H9 (cell line): ENCODE data around the gene SLC12A8. TPM values are rescaled to one million over a fixed set of nuclear protein-coding genes. Genes with fewer than 3 reads are reported as not detected.

Source experiments
- DNase-seq: peaks from one replicate; pipeline ENCODE4 v3.0.0-alpha.2; 2017
- H2AFZ ChIP-seq: one replicate; pipeline ENCODE4 v1.6.1; 2013; ENCODE audit warnings: mild to moderate bottlenecking, low read length, control low read depth, moderate library complexity
- H2AK5ac ChIP-seq: 2 replicates; pipeline ENCODE4 v1.6.1; 2013; ENCODE audit warnings: low read length, control low read depth, mixed read lengths; ENCODE audit not compliant: insufficient read length
- H2BK120ac ChIP-seq: one replicate; pipeline ENCODE4 v1.6.1; 2013; ENCODE audit warnings: low read depth, mild to moderate bottlenecking, low read length, control low read depth, inconsistent platforms; ENCODE audit not compliant: poor library complexity, severe bottlenecking
- H2BK12ac ChIP-seq: 2 replicates; pipeline ENCODE4 v1.6.1; 2013; ENCODE audit warnings: low read length, control low read depth, mixed read lengths, low read depth; ENCODE audit not compliant: insufficient read length
- H2BK15ac ChIP-seq: 2 replicates; pipeline ENCODE4 v1.6.1; 2013; ENCODE audit warnings: low read depth, low read length, control low read depth
- H2BK20ac ChIP-seq: one replicate; pipeline ENCODE4 v1.6.1; 2013; ENCODE audit warnings: low read depth, mild to moderate bottlenecking, low read length, control low read depth, inconsistent platforms; ENCODE audit not compliant: poor library complexity, severe bottlenecking
- H2BK5ac ChIP-seq: 2 replicates; pipeline ENCODE4 v1.6.1; 2013; ENCODE audit warnings: low read length, control low read depth, mixed read lengths; ENCODE audit not compliant: insufficient read length
- H3K14ac ChIP-seq: 2 replicates; pipeline ENCODE4 v1.6.1; 2013; ENCODE audit warnings: low read length, control low read depth; ENCODE audit not compliant: insufficient read depth
- H3K18ac ChIP-seq: 2 replicates; pipeline ENCODE4 v1.6.1; 2013; ENCODE audit warnings: low read depth, mild to moderate bottlenecking, mixed read lengths, low read length, control low read depth; ENCODE audit not compliant: insufficient read length
- H3K23ac ChIP-seq: 2 replicates; pipeline ENCODE4 v1.6.1; 2013; ENCODE audit warnings: low read length, control low read depth, mixed read lengths, low read depth; ENCODE audit not compliant: insufficient read length
- H3K23me2 ChIP-seq: 2 replicates; pipeline ENCODE4 v1.6.1; 2013; ENCODE audit warnings: low read depth, mild to moderate bottlenecking, mixed read lengths, low read length, control low read depth; ENCODE audit not compliant: insufficient read length, poor library complexity, severe bottlenecking
- H3K27ac ChIP-seq: 2 replicates; pipeline ENCODE4 v1.5.1; 2013; ENCODE audit warnings: low read length, control low read depth, mixed read lengths, low read depth; ENCODE audit not compliant: insufficient read length
- H3K27me3 ChIP-seq: 2 replicates; pipeline ENCODE4 v1.6.1; 2013; ENCODE audit warnings: low read length, control low read depth, inconsistent platforms; ENCODE audit not compliant: insufficient read depth
- H3K4ac ChIP-seq: 2 replicates; pipeline ENCODE4 v1.6.1; 2013; ENCODE audit warnings: low read depth, mild to moderate bottlenecking, control low read depth, inconsistent platforms, low read length, moderate library complexity
- H3K4me1 ChIP-seq: 2 replicates; pipeline ENCODE4 v1.6.1; 2013; ENCODE audit warnings: low read length, control low read depth, inconsistent platforms; ENCODE audit not compliant: insufficient read depth
- H3K4me2 ChIP-seq: 2 replicates; pipeline ENCODE4 v1.6.1; 2013; ENCODE audit warnings: low read length, control low read depth, mixed read lengths; ENCODE audit not compliant: insufficient read length, insufficient read depth
- H3K56ac ChIP-seq: 2 replicates; pipeline ENCODE4 v1.6.1; 2013; ENCODE audit warnings: low read depth, mild to moderate bottlenecking, mixed read lengths, low read length, control low read depth; ENCODE audit not compliant: insufficient read length
- H3K79me1 ChIP-seq: 2 replicates; pipeline ENCODE4 v1.6.1; 2013; ENCODE audit warnings: low read depth, mild to moderate bottlenecking, moderate library complexity, low read length, control low read depth, inconsistent platforms; ENCODE audit not compliant: insufficient read depth, poor library complexity, severe bottlenecking
- H3K79me2 ChIP-seq: 2 replicates; pipeline ENCODE4 v1.6.1; 2013; ENCODE audit warnings: low read length, control low read depth, inconsistent platforms; ENCODE audit not compliant: insufficient read depth
- H3K9ac ChIP-seq: 2 replicates; pipeline ENCODE4 v1.6.1; 2013; ENCODE audit warnings: low read length, control low read depth, mixed read lengths; ENCODE audit not compliant: insufficient read length; ENCODE audit errors: extremely low read depth
- H3K9me3 ChIP-seq: one replicate; pipeline ENCODE4 v1.6.1; 2013; ENCODE audit warnings: low read depth, low read length, inconsistent platforms; ENCODE audit not compliant: control insufficient read depth
- H3T11ph ChIP-seq: one replicate; pipeline ENCODE4 v1.6.1; 2013; ENCODE audit warnings: mild to moderate bottlenecking, low read length, control low read depth, inconsistent platforms
- H4K20me1 ChIP-seq: one replicate; pipeline ENCODE4 v1.6.1; 2013; ENCODE audit not compliant: control insufficient read depth, insufficient read length, insufficient read depth
- H4K5ac ChIP-seq: 2 replicates; pipeline ENCODE4 v1.6.1; 2013; ENCODE audit warnings: low read depth, mild to moderate bottlenecking, mixed read lengths, low read length, control low read depth; ENCODE audit not compliant: insufficient read length
- H4K8ac ChIP-seq: replicated peaks from 2 replicates; pipeline ENCODE4 v1.6.1; 2013; ENCODE audit warnings: low read length, control low read depth, mixed read lengths, low read depth; ENCODE audit not compliant: insufficient read length
- H4K91ac ChIP-seq: 2 replicates; pipeline ENCODE4 v1.6.1; 2013; ENCODE audit warnings: low read depth, mild to moderate bottlenecking, moderate library complexity, mixed read lengths, low read length, control low read depth; ENCODE audit not compliant: insufficient read length
- H3K27ac Mint-ChIP-seq, 3 experiments: 2 replicates in 2 of 3; 3 replicates in 1 of 3; pipeline ENCODE4 v1.8.0; 2020 to 2021; ENCODE audit warnings: mixed read lengths in 3 of 3, mild to moderate bottlenecking in 1 of 3, moderate library complexity in 1 of 3
- H3K27me3 Mint-ChIP-seq: 2 replicates; pipeline ENCODE4 v1.8.0; 2021; ENCODE audit warnings: low read depth, mild to moderate bottlenecking, moderate library complexity, mixed read lengths
- H3K36me3 Mint-ChIP-seq, 3 experiments: 2 replicates in 2 of 3; 3 replicates in 1 of 3; pipeline ENCODE4 v1.8.0; 2020 to 2021; ENCODE audit warnings: low read depth in 3 of 3, mixed read lengths in 3 of 3; ENCODE audit not compliant: insufficient read depth in 1 of 3
- H3K4me1 Mint-ChIP-seq, 2 experiments: 2 replicates each; pipeline ENCODE4 v1.8.0; 2020; ENCODE audit warnings: mixed read lengths in 2 of 2
- H3K4me3 Mint-ChIP-seq, 2 experiments: 2 replicates in 1 of 2; 3 replicates in 1 of 2; pipeline ENCODE4 v1.8.0; 2020 to 2021; ENCODE audit warnings: mild to moderate bottlenecking in 2 of 2, mixed read lengths in 2 of 2, moderate library complexity in 1 of 2
- H3K9me3 Mint-ChIP-seq, 2 experiments: 2 replicates in 1 of 2; 3 replicates in 1 of 2; pipeline ENCODE4 v1.8.0; 2020; ENCODE audit warnings: mild to moderate bottlenecking in 2 of 2, mixed read lengths in 2 of 2, moderate library complexity in 1 of 2
- CTCF ChIP-seq: fragments of 200-600 bp; sonication (generic); conservative IDR thresholded peaks from 3 replicates; pipeline ENCODE4 v1.8.0; 2021; ENCODE audit warnings: antibody characterized with exemption, mild to moderate bottlenecking
- WGBS: extraction: QIAGEN DNeasy Blood & Tissue Kit; methylation state at CpG from one replicate; pipeline ENCODE4 v1.1.7; 2013; ENCODE audit warnings: missing lambda C conversion rate, low lambda C conversion rate, mixed read lengths; ENCODE audit not compliant: insufficient read length; ENCODE audit errors: extremely low coverage; 5-methylcytosine and 5-hydroxymethylcytosine counted together
- total RNA-seq: library from RNA; stranded (reverse); gene quantifications from 2 replicates; pipeline ENCODE4 v1.2.1, GENCODE V29; 2021

SLC12A8 gene
- total RNA-seq, 1 experiment from 2014 or later, result 8.2 TPM

- H3K27me3 ChIP-seq, result no peaks in the 10 kb centered on the region
- H3K27me3 Mint-ChIP-seq, result peaks cover 5% of the 10 kb centered on the region
- H3K9ac ChIP-seq, result no peak overlapping the region
- no peak overlapping the region for H2BK5ac ChIP-seq
- H3K79me2 ChIP-seq, result no peaks in the 10 kb centered on the region
- H3K4me1 Mint-ChIP-seq, result peaks cover 49 to 65% of the 10 kb centered on the region in 2 experiments
- H3K9me3 ChIP-seq, result no peaks in the 10 kb centered on the region
- no peak overlapping the region for H3K4me2 ChIP-seq
- no peak overlapping the region for H3K27ac Mint-ChIP-seq
- no peak overlapping the region for H3K14ac ChIP-seq
- peak overlapping the region; percentile 8 to 40; a peak in 2 of 5 replicates for H3K4me3 Mint-ChIP-seq
- no peaks in the 10 kb centered on the region for H4K20me1 ChIP-seq
- no peak for DNase-seq
- H4K8ac ChIP-seq, result no peak overlapping the region
- peaks cover 0 to 5% (median 0%) of the 10 kb centered on the region in 3 experiments; a peak in 1 of 7 replicates for H3K36me3 Mint-ChIP-seq
- H4K91ac ChIP-seq, result no peak overlapping the region
- H2AK5ac ChIP-seq, result no peak overlapping the region
- no peak overlapping the region for H2BK12ac ChIP-seq
- H3K4me1 ChIP-seq, result no peaks in the 10 kb centered on the region; the same call in 1 of the 2 replicates
- no peaks in the 10 kb centered on the region for H3K79me1 ChIP-seq
- no peak overlapping the region for H2BK20ac ChIP-seq
- no peak overlapping the region for H2AFZ ChIP-seq
- H3K18ac ChIP-seq, result no peak overlapping the region
- no peak overlapping the region for H3K23ac ChIP-seq
- H3K9me3 Mint-ChIP-seq, result no peaks in the 10 kb centered on the region
- no peak overlapping the region for H2BK15ac ChIP-seq
- no peak overlapping the region for H3T11ph ChIP-seq
- no CpG with 5 or more reads among the region's 8 CpGs for WGBS
- peaks cover 8% of the 10 kb centered on the region for H3K23me2 ChIP-seq
- no peak overlapping the region for H2BK120ac ChIP-seq
- no peak overlapping the region for H4K5ac ChIP-seq
- no peak overlapping the region for H3K56ac ChIP-seq
- no peak for TF ChIP-seq CTCF
- no peak overlapping the region for H3K27ac ChIP-seq
- no peak overlapping the region for H3K4ac ChIP-seq
These were observed 93.9 kb downstream of the SLC12A8 start for GRCh38 chr3:125118600-125118999.
